Stimulated activated naive CD8-positive, alpha-beta T cell treated with anti-CD3 and anti-CD28 coated beads, Interleukin-15, Interleukin-2, amounts not matched to agents 100 ng/mL and 50 ng/mL, for 24 hours (primary cell): ENCODE measurements around the gene CASR.
A peak's percentile ranks its signal among the peaks of the same experiment; 100 is the strongest.
"Not testable (repeated sequence)": the region's sequence is repeated elsewhere in the genome, so short reads cannot be mapped to it uniquely, and the experiment has no call there.

Source experiments
- H3K27ac Mint-ChIP-seq: one replicate; pipeline ENCODE4 v1.8.0; 2021; ENCODE audit warnings: mild to moderate bottlenecking, mixed read lengths
- H3K27me3 Mint-ChIP-seq: one replicate; pipeline ENCODE4 v1.8.0; 2021; ENCODE audit warnings: mixed read lengths
- H3K36me3 Mint-ChIP-seq: one replicate; pipeline ENCODE4 v1.8.0; 2021; ENCODE audit warnings: low read depth, mixed read lengths
- H3K4me1 Mint-ChIP-seq: one replicate; pipeline ENCODE4 v1.8.0; 2021; ENCODE audit warnings: low read depth, mixed read lengths
- H3K4me3 Mint-ChIP-seq: one replicate; pipeline ENCODE4 v1.8.0; 2021; ENCODE audit warnings: mild to moderate bottlenecking, mixed read lengths
- H3K9me3 Mint-ChIP-seq: one replicate; pipeline ENCODE4 v1.8.0; 2021; ENCODE audit warnings: mixed read lengths

Gene CASR, protein sequence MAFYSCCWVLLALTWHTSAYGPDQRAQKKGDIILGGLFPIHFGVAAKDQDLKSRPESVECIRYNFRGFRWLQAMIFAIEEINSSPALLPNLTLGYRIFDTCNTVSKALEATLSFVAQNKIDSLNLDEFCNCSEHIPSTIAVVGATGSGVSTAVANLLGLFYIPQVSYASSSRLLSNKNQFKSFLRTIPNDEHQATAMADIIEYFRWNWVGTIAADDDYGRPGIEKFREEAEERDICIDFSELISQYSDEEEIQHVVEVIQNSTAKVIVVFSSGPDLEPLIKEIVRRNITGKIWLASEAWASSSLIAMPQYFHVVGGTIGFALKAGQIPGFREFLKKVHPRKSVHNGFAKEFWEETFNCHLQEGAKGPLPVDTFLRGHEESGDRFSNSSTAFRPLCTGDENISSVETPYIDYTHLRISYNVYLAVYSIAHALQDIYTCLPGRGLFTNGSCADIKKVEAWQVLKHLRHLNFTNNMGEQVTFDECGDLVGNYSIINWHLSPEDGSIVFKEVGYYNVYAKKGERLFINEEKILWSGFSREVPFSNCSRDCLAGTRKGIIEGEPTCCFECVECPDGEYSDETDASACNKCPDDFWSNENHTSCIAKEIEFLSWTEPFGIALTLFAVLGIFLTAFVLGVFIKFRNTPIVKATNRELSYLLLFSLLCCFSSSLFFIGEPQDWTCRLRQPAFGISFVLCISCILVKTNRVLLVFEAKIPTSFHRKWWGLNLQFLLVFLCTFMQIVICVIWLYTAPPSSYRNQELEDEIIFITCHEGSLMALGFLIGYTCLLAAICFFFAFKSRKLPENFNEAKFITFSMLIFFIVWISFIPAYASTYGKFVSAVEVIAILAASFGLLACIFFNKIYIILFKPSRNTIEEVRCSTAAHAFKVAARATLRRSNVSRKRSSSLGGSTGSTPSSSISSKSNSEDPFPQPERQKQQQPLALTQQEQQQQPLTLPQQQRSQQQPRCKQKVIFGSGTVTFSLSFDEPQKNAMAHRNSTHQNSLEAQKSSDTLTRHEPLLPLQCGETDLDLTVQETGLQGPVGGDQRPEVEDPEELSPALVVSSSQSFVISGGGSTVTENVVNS

GRCh38 chr3:122183521-122183892 is at the start of gene CASR:
CASR (plus strand) TSS chr3:122183668; CDS start chr3:122254190, 70,522 bp downstream.
- Mint-ChIP-seq H3K4me1 (peaks cover 5% of the 10 kb centered on the region), H3K36me3 (no peaks in the 10 kb centered on the region), H3K27ac (no peak within 1 kb of the TSS), H3K27me3 (peaks cover 78% of the 10 kb centered on the region), H3K4me3 (peak within 1 kb of the TSS; percentile 68), H3K9me3 (no peaks in the 10 kb centered on the region)

DNA sequence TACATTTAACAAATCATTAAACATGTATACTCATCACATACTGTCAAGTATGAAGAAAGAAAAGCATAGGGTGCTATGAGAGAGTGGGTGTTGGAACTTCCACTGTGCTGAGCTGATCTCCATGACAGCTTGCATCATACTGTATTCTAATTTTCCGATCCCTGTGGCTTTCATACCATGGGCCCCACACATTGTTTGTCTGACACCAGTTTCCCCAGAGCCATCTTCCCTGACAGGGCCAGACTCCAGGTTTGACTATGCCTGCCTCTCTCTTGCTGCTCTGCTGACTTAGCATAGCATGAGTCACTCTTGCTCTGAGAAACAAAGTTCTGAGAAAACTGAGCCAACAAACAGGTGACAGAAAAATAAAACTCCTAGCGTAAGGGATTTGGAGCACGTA is 37.0 kb upstream of the CASR start:
- Mint-ChIP-seq H3K4me3 (peak overlapping the region; percentile 25), H3K36me3 (peaks cover 5% of the 10 kb centered on the region), H3K27me3 (peaks cover 18% of the 10 kb centered on the region), H3K4me1 (peaks cover 29% of the 10 kb centered on the region), H3K27ac (peak overlapping the region; percentile 87), H3K9me3 (peaks cover 5% of the 10 kb centered on the region)

DNA sequence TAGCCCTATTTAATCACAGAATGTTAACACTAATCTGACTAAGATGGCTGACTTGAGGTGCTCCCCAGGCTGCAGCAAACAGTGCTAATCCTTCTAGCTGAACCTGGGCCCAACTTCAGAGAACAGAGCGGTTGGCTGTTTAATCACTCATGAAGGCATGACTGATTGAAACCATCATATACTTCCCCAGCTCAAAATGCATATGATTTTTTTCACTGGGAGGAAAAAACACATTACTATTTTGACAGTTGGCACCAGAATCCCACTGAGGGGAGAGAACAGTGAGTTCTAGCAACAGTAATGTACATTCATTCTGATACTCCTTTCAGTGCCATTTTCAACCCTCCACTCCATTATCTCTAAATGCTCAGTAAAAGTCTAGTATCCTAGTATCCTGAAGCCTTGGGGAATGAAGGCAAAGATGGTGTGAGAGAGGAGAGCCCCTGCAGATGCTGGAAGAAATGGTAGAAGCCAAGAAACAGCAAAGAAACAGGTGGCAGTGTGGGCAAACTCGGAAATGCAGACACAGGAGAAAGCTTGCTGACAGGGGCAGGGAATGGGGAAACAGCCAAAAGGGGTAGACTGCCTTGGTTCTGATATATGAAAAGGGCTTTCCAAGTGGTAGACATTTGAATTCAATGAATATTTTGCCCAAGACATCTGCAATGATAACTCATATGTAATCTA is 34.4 kb upstream of the CASR start:
- Mint-ChIP-seq H3K36me3 (peaks cover 4% of the 10 kb centered on the region), H3K4me3 (no peak overlapping the region), H3K27ac (peak overlapping the region; percentile 59), H3K27me3 (peaks cover 9% of the 10 kb centered on the region), H3K9me3 (peaks cover 15% of the 10 kb centered on the region), H3K4me1 (peaks cover 29% of the 10 kb centered on the region)

DNA sequence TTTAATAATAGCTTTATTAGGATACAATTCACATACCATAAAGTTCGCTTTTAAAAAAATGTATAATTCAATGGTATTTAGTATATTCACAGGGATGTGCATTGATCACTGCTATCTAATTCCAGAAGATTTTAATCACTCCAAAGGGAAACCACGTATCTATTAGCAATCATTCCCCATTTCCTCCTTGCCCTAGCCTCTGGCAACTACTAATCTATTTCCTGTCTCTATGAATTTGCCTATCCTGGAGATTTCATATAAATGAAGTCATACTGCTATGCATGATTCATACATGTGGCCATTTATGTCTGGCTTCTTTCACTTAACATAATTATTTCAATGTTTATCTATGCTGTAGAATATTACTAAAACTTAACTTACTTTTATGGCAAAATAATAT is 32.0 kb upstream of the CASR start:
- Mint-ChIP-seq H3K9me3 (peaks cover 35% of the 10 kb centered on the region), H3K27me3 (peaks cover 3% of the 10 kb centered on the region), H3K4me3 (no peak overlapping the region), H3K4me1 (peaks cover 23% of the 10 kb centered on the region), H3K27ac (no peak overlapping the region), H3K36me3 (no peaks in the 10 kb centered on the region)

- not testable (repeated sequence) for H3K27ac Mint-ChIP-seq, H3K4me1 Mint-ChIP-seq, H3K36me3 Mint-ChIP-seq, H3K4me3 Mint-ChIP-seq
- H3K9me3 Mint-ChIP-seq = peaks cover 13% of the 10 kb centered on the region
- peaks cover 43% of the 10 kb centered on the region for H3K27me3 Mint-ChIP-seq
Measured at GRCh38 chr3:122164983-122165382, 18.5 kb upstream of the CASR start.

DNA sequence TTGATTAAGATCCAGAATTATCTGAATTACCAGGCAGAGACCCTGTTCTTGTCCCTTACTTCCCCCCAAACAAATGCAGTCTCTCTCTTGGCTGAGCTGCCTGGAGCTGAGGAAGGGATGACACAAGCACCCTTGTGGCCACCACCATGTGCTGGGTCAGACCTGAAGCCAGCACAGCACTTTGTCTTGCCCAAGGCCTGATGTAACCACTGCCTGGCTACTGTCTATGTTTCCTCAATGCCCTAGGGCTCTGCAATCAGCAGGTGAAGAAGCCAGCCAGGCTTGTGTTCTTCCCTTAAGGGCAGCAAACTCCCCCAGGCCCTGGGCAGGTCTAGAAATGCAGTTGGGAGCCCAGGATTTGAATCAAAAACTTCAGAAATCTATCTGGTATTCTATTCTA is 15.8 kb upstream of the CASR start:
- H3K4me1 Mint-ChIP-seq = no peaks in the 10 kb centered on the region
- H3K27me3 Mint-ChIP-seq = peaks cover 29% of the 10 kb centered on the region
- H3K4me3 Mint-ChIP-seq = no peak overlapping the region
- peaks cover 5% of the 10 kb centered on the region for H3K9me3 Mint-ChIP-seq
- H3K36me3 Mint-ChIP-seq = no peaks in the 10 kb centered on the region
- H3K27ac Mint-ChIP-seq = no peak overlapping the region

- Mint-ChIP-seq H3K27me3 (peaks cover 28% of the 10 kb centered on the region), H3K9me3 (peaks cover 5% of the 10 kb centered on the region), H3K4me3 (no peak overlapping the region), H3K36me3 (no peaks in the 10 kb centered on the region), H3K4me1 (no peaks in the 10 kb centered on the region), H3K27ac (no peak overlapping the region)
Measured at GRCh38 chr3:122168044-122168443, 15.4 kb upstream of the CASR start.

GRCh38 chr3:122169911-122170310 is 13.6 kb upstream of the CASR start:
- Mint-ChIP-seq H3K9me3 (peaks cover 5% of the 10 kb centered on the region), H3K27ac (no peak overlapping the region), H3K4me1 (no peaks in the 10 kb centered on the region), H3K4me3 (no peak overlapping the region), H3K27me3 (peaks cover 25% of the 10 kb centered on the region), H3K36me3 (no peaks in the 10 kb centered on the region)

- not testable (repeated sequence) for H3K36me3 Mint-ChIP-seq, H3K4me1 Mint-ChIP-seq, H3K4me3 Mint-ChIP-seq, H3K27ac Mint-ChIP-seq, H3K9me3 Mint-ChIP-seq
- H3K27me3 Mint-ChIP-seq = peaks cover 39% of the 10 kb centered on the region
Measured at GRCh38 chr3:122171361-122171760, 12.1 kb upstream of the CASR start.

DNA sequence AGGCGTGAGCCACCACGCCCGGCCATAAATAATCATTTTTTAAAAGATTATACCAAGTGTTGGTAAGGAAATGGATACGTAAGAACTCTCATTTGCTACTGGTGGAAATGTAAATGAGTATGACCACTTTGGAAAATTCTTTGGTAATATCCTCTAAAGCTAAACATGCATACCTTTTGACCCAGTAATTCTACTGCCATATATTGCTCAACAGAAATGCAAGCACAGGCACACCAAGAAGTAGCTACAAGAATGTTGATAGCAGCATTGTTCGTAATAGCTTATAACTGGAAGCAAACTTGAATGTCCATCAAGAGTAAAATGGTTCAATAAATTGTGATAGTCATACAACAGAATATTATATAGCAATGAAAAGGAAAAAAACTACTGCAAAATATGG is 4.8 kb upstream of the CASR start:
- no peaks in the 10 kb centered on the region for H3K9me3 Mint-ChIP-seq
- H3K4me1 Mint-ChIP-seq = peaks cover 3% of the 10 kb centered on the region
- no peaks in the 10 kb centered on the region for H3K36me3 Mint-ChIP-seq
- H3K27me3 Mint-ChIP-seq = peaks cover 71% of the 10 kb centered on the region
- H3K27ac Mint-ChIP-seq = no peak overlapping the region
- H3K4me3 Mint-ChIP-seq = no peak overlapping the region

DNA sequence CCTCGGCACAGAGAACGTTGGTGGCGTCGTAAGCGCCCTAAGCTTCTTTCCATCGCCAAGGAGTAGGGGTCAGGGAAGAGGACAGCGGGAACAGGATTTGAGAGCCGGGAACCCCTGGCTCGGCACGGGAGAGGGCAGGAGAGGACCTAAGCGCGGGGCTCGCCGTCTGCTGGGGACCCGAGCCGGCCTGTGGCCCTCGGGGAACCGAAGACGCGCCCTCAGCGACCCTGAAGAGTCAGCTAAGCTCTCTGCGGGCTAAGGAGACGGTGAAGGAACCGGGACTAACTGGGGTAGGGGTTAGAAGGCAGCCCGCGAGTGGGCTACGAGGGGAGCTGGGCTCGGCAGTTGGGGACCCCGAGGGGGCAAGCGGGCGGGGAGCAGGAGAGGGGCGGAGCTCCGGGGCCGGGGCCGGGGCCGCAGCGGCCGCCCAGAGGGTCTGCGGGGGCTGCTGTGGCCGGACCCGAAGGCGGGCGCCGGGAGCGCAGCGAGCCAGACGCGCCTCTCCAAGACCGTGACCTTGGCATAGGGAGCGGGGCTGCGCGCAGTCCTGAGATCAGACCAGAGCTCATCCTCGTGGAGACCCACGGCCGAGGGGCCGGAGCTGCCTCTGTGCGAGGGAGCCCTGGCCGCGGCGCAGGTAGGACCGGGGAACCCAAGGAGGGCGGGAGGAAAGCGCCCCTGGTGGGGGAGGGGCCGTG is 574 bp downstream of the CASR start:
- peaks cover 5% of the 10 kb centered on the region for H3K4me1 Mint-ChIP-seq
- H3K9me3 Mint-ChIP-seq = no peaks in the 10 kb centered on the region
- H3K27ac Mint-ChIP-seq = no peak overlapping the region
- H3K27me3 Mint-ChIP-seq = peaks cover 83% of the 10 kb centered on the region
- H3K4me3 Mint-ChIP-seq = peak overlapping the region; percentile 68
- H3K36me3 Mint-ChIP-seq = no peaks in the 10 kb centered on the region

GRCh38 chr3:122184591-122184929 is 1.1 kb downstream of the CASR start:
- Mint-ChIP-seq H3K4me1 (peaks cover 5% of the 10 kb centered on the region), H3K36me3 (no peaks in the 10 kb centered on the region), H3K27ac (no peak overlapping the region), H3K4me3 (no peak overlapping the region), H3K9me3 (no peaks in the 10 kb centered on the region), H3K27me3 (peaks cover 85% of the 10 kb centered on the region)

- Mint-ChIP-seq H3K27me3 (peaks cover 75% of the 10 kb centered on the region), H3K4me3 (no peak overlapping the region), H3K36me3 (no peaks in the 10 kb centered on the region), H3K27ac (no peak overlapping the region), H3K9me3 (no peaks in the 10 kb centered on the region), H3K4me1 (peaks cover 5% of the 10 kb centered on the region)
Measured at GRCh38 chr3:122186372-122186771, 2.9 kb downstream of the CASR start.

GRCh38 chr3:122188737-122189136 is 5.3 kb downstream of the CASR start:
- Mint-ChIP-seq H3K4me3 (no peak overlapping the region), H3K9me3 (no peaks in the 10 kb centered on the region), H3K27me3 (peaks cover 62% of the 10 kb centered on the region), H3K27ac (no peak overlapping the region), H3K36me3 (no peaks in the 10 kb centered on the region), H3K4me1 (peaks cover 2% of the 10 kb centered on the region)
